Thoracic aorta (tissue), 2 donors: ENCODE results near the gene TRERF1. TPM values are rescaled to one million over a fixed set of nuclear protein-coding genes. Genes with fewer than 3 reads are reported as not detected.

Experiments used
- ATAC-seq: fragments of 150-250 bp; one replicate; pipeline ENCODE4 v1.8.0; 2017; ENCODE audit warnings: low read depth; ENCODE audit not compliant: insufficient number of reproducible peaks, low FRiP score
- DNase-seq: peaks from one replicate; pipeline ENCODE4 v3.0.0-alpha.2; 2020; ENCODE audit warnings: low spot score
- H3K27ac ChIP-seq, 2 donors: fragments of 200-600 bp; sonication (generic); 1 replicate in 1 of 2; 2 replicates in 1 of 2; pipeline ENCODE4 v1.5.1; 2016; ENCODE audit warnings: mild to moderate bottlenecking in 2 of 2, moderate library complexity in 2 of 2
- H3K27me3 ChIP-seq: fragments of 200-600 bp; sonication (generic); replicated peaks from 2 replicates; pipeline ENCODE4 v1.6.0; 2016; ENCODE audit warnings: mild to moderate bottlenecking; ENCODE audit not compliant: insufficient read depth
- H3K36me3 ChIP-seq: fragments of 200-600 bp; sonication (generic); one replicate; pipeline ENCODE4 v1.5.1; 2016
- H3K4me1 ChIP-seq, 2 donors: fragments of 200-600 bp; sonication (generic); 1 replicate in 1 of 2; 2 replicates in 1 of 2; pipeline versions ENCODE4 v1.5.1 to v1.6.0; 2016; ENCODE audit warnings: low read depth in 2 of 2, mild to moderate bottlenecking in 1 of 2; ENCODE audit not compliant: control insufficient read depth in 1 of 2
- H3K4me3 ChIP-seq: fragments of 200-600 bp; sonication (generic); 2 replicates; pipeline ENCODE4 v1.5.1; 2016; ENCODE audit warnings: mild to moderate bottlenecking
- H3K9me3 ChIP-seq: fragments of 200-600 bp; sonication (generic); 2 replicates; pipeline ENCODE4 v1.5.1; 2016
- CTCF ChIP-seq: fragments of 200-600 bp; sonication (generic); IDR thresholded peaks from one replicate; pipeline ENCODE4 v1.5.1; 2019; ENCODE audit warnings: antibody characterized with exemption
- total RNA-seq, 2 donors: library from RNA; depleted of rRNA; stranded (reverse); fragments of >200 nt; gene quantifications; one replicate each; pipeline versions ENCODE4 v1.1.0 to v1.2.3, GENCODE V29; 2016

The TRERF1 gene
- total RNA-seq, 2 donors from 2014 or later = 4.6 to 5.0 TPM

GRCh38 chr6:42417641-42418112 lies 34.0 kb downstream of the TRERF1 start:
- TF ChIP-seq CTCF = no peak
- ATAC-seq = no peak

GRCh38 chr6:42411406-42411805 lies 40.3 kb downstream of the TRERF1 start:
- no peaks in the 10 kb centered on the region for H3K9me3 ChIP-seq
- H3K36me3 ChIP-seq = no peaks in the 10 kb centered on the region
- no peak overlapping the region for H3K4me3 ChIP-seq
- DNase-seq (no peak), ATAC-seq (no peak)
- TF ChIP-seq CTCF = no peak
- H3K4me1 ChIP-seq = no peaks in the 10 kb centered on the region
- no peak overlapping the region for H3K27ac ChIP-seq
- no peaks in the 10 kb centered on the region for H3K27me3 ChIP-seq

More at GRCh38 chr6:42417641-42418112, 34.0 kb downstream of the TRERF1 start:
- no peaks in the 10 kb centered on the region for H3K36me3 ChIP-seq
- H3K4me3 ChIP-seq = no peak overlapping the region
- H3K27ac ChIP-seq = no peak overlapping the region
- H3K27me3 ChIP-seq = no peaks in the 10 kb centered on the region
- DNase-seq = no peak
- H3K9me3 ChIP-seq = no peaks in the 10 kb centered on the region
- H3K4me1 ChIP-seq = no peaks in the 10 kb centered on the region

GRCh38 chr6:42410861-42411260 lies 40.9 kb downstream of the TRERF1 start:
- Histone ChIP-seq H3K4me1 (no peaks in the 10 kb centered on the region), H3K27ac (no peak overlapping the region), H3K27me3 (no peaks in the 10 kb centered on the region), H3K4me3 (no peak overlapping the region), H3K36me3 (no peaks in the 10 kb centered on the region), H3K9me3 (no peaks in the 10 kb centered on the region)
- TF ChIP-seq CTCF = no peak
- no peak for DNase-seq
- no peak for ATAC-seq

GRCh38 chr6:42409581-42409980 lies 42.1 kb downstream of the TRERF1 start:
- TF ChIP-seq CTCF = no peak
- Histone ChIP-seq H3K27me3 (no peaks in the 10 kb centered on the region), H3K27ac (no peak overlapping the region), H3K36me3 (no peaks in the 10 kb centered on the region), H3K4me1 (no peaks in the 10 kb centered on the region), H3K9me3 (no peaks in the 10 kb centered on the region), H3K4me3 (no peak overlapping the region)
- DNase-seq = no peak
- ATAC-seq = no peak

- DNase-seq (no peak), ATAC-seq (no peak)
- Histone ChIP-seq H3K27ac (no peak overlapping the region), H3K4me1 (no peaks in the 10 kb centered on the region), H3K9me3 (no peaks in the 10 kb centered on the region), H3K36me3 (no peaks in the 10 kb centered on the region), H3K27me3 (no peaks in the 10 kb centered on the region), H3K4me3 (no peak overlapping the region)
- TF ChIP-seq CTCF = no peak
Observed at GRCh38 chr6:42407379-42407778, 44.3 kb downstream of the TRERF1 start.
